Thyroid gland (tissue), 4 donors: ENCODE measurements around the gene MYLK.

ENCODE experiments used
- POLR2A ChIP-seq, 2 donors: fragments of 450-650 bp; IDR thresholded peaks; one replicate each; pipeline ENCODE4 v1.6.1; 2017; ENCODE audit warnings: antibody characterized with exemption in 2 of 2, mild to moderate bottlenecking in 2 of 2, moderate library complexity in 1 of 2
- TF ChIP-seq, protein P1 (sequence below), 6 experiments: fragments of 200-600 bp in 3 of 6; fragments of 450-650 bp in 3 of 6; sonication (generic) in 3 of 6; IDR thresholded peaks; one replicate each; pipeline ENCODE4 v1.5.1; 2016 to 2019; ENCODE audit warnings: antibody characterized with exemption in 6 of 6, mild to moderate bottlenecking in 2 of 6, inconsistent platforms in 1 of 6, moderate library complexity in 1 of 6

DNA sequence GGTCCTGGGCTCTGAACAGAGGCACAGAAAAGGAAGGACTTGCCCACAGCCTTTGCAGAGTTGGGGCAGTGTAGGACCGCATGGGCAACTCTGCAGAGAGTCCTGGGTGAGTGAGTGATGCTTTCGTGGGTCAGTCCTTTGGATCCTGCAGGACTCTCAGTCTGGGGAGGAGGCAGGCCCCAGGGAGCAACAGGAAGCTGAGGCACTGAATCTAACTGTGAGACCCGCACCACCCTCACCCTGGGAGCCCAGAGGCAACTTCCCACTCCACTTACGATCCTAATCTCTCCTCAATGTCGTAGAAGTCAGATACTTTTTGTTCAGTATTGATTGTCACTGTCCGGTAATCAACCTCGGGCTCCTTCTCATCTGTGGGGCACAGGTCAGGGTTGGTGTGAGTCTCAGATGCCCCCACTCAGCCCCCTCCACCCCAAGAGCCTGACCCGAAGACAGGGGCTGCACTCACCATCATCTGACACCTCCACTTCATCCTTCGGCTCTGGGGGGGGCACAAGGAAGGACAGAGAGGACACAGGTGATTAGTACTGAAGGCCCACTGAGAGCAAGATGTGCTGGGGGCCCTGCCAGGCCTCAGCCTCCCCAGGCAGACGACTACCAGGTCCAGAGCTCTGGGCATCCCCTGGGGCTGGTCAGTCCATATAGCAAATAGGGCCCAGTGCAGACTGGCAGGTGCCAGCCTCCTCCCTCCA is 235.3 kb downstream of the MYLK start:
- TF ChIP-seq, protein P1, sequence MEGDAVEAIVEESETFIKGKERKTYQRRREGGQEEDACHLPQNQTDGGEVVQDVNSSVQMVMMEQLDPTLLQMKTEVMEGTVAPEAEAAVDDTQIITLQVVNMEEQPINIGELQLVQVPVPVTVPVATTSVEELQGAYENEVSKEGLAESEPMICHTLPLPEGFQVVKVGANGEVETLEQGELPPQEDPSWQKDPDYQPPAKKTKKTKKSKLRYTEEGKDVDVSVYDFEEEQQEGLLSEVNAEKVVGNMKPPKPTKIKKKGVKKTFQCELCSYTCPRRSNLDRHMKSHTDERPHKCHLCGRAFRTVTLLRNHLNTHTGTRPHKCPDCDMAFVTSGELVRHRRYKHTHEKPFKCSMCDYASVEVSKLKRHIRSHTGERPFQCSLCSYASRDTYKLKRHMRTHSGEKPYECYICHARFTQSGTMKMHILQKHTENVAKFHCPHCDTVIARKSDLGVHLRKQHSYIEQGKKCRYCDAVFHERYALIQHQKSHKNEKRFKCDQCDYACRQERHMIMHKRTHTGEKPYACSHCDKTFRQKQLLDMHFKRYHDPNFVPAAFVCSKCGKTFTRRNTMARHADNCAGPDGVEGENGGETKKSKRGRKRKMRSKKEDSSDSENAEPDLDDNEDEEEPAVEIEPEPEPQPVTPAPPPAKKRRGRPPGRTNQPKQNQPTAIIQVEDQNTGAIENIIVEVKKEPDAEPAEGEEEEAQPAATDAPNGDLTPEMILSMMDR (IDR thresholded peaks at IDR 0.05): no peak
- TF ChIP-seq POLR2A (IDR thresholded peaks at IDR 0.05): no peak
